Fibroblast of mammary gland (primary cell): ENCODE results near the gene RFWD3.
"Not testable (repeated sequence)": the region's sequence is repeated elsewhere in the genome, so short reads cannot be mapped to it uniquely, and the experiment has no call there.

Source experiments
- DNase-seq: peaks from one replicate; pipeline ENCODE4 v3.0.0-alpha.2; 2010; ENCODE audit warnings: low read depth
- H3K4me3 ChIP-seq: 2 replicates; pipeline ENCODE4 v1.5.1; 2011; ENCODE audit warnings: low read depth, mild to moderate bottlenecking, low read length, moderate library complexity; ENCODE audit not compliant: control insufficient read depth
- TF ChIP-seq, protein P1 (sequence below): conservative IDR thresholded peaks from 2 replicates; pipeline ENCODE4 v1.5.1; 2011; ENCODE audit warnings: low read depth, low read length, inconsistent platforms; ENCODE audit not compliant: control insufficient read depth, insufficient read depth

Gene RFWD3

DNA sequence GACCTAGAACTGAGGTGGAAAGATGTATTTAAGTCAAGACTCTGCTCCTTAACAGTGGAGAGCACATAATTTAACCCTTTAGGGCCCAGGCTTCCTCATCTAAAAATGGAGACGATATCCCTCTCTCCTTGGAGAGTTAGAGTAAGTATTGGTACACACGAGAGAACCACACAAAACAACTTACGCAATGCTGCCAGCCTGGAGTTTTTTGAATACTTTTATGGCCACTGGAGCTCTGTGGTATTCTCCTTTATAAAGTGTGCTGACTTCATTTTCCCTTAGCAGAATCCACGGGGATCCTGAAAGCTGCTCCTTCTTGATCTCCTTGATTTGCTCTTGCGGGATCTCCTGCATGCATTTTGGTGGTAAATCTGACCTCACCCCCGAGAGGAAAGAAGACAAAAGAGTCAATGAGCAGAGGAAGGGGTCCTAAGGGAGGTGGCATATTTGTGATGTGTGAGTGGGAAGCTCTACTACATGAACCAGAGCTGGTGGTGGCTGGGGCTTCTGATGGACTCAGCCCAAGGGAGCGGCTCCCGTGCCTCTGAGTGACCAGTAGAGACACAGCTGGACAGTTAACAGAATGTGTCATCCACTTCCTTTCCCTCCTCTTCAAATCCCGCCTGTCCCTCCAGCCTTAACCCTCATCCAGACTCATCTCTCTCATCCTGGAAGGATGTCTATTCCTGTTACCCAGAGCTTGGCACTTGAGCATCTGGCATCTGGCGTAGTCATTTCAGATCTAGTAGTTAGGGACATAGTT lies 24.6 kb upstream of the RFWD3 start:
- TF ChIP-seq, protein P1, sequence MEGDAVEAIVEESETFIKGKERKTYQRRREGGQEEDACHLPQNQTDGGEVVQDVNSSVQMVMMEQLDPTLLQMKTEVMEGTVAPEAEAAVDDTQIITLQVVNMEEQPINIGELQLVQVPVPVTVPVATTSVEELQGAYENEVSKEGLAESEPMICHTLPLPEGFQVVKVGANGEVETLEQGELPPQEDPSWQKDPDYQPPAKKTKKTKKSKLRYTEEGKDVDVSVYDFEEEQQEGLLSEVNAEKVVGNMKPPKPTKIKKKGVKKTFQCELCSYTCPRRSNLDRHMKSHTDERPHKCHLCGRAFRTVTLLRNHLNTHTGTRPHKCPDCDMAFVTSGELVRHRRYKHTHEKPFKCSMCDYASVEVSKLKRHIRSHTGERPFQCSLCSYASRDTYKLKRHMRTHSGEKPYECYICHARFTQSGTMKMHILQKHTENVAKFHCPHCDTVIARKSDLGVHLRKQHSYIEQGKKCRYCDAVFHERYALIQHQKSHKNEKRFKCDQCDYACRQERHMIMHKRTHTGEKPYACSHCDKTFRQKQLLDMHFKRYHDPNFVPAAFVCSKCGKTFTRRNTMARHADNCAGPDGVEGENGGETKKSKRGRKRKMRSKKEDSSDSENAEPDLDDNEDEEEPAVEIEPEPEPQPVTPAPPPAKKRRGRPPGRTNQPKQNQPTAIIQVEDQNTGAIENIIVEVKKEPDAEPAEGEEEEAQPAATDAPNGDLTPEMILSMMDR: no peak
- peak; percentile 20 for DNase-seq
- H3K4me3 ChIP-seq: no peak overlapping the region

DNA sequence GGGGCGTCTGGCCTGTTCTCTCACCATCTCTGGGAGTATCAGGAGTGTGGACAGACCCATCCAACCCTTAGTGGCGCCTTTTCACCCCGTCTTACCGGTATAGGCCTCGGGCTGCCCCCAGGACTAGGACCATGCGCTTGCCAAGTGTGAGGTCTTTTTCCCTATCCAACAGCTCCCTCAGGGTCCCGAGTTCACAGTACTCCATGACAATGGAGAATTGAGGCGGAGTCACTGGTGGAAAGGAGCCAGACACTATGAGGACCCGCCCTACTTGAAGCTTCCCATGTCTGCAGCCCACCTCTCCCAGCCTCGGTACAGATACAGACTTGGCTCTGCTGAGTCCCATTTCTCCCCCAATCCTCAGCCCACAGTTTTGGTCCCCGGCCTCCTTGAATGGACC lies 15.9 kb upstream of the RFWD3 start:
- no peak overlapping the region for H3K4me3 ChIP-seq
- DNase-seq: no peak
- TF ChIP-seq, protein P1: no peak

DNA sequence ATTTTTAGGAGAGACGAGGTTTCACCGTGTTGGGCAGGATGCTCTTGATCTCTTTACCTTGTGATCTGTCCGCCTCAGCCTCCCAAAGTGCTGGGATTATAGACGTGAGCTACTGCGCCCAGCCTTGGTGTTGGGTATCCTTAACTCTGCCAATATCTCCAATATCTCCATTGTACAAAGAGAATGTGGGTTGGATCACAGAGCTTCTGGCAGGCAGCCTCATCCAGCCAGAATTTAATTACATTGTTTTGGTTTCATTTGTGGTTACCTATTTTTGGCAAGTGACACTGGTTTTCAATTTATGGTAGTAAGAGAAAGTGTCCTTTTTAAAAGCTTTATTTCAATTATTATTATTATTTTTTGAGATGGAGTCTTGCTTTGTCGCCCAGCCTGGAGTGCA lies 14.0 kb upstream of the RFWD3 start:
- no peak for DNase-seq
- H3K4me3 ChIP-seq: no peak overlapping the region
- TF ChIP-seq, protein P1: no peak

DNA sequence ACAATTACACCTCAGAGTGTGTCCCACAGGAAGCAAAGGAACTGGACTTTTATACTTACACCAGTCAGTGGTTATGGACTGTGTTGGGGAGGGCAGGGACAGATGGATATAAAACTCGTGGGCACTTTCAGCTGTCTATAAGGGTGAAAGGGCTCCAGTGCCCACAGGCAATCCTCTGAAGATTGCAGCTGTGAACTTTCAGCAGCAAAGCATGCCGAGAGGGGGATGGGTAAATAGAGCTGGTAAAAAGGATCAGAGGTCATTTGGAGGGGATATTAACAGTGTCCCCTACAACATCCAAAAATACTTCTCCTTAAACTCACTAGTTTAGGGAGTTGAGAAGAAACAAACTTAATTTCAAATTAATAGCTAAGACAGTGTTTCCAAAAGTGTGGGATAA lies 13.3 kb upstream of the RFWD3 start:
- DNase-seq: no peak
- H3K4me3 ChIP-seq: no peak overlapping the region
- TF ChIP-seq, protein P1: no peak

DNA sequence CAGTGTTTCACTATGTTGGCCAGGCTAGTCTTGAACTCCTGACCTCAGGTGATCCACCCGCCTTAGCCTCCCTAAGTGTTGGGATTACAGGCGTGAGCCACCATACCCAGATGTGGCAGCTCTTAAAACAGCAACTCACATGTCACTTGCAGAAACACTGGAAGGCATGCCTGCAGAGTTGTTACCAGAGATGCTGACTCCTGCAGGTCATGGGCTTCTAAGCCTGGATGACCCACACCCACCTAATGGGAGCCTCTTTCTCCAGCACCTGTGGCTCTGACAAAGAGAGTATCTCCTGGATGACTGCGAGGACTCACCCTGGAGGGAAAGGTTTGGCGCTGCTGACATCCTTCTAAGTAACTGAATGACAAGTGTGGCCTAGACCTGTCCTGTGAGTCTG lies 11.2 kb upstream of the RFWD3 start:
- no peak for DNase-seq
- TF ChIP-seq, protein P1: no peak
- no peak overlapping the region for H3K4me3 ChIP-seq

DNA sequence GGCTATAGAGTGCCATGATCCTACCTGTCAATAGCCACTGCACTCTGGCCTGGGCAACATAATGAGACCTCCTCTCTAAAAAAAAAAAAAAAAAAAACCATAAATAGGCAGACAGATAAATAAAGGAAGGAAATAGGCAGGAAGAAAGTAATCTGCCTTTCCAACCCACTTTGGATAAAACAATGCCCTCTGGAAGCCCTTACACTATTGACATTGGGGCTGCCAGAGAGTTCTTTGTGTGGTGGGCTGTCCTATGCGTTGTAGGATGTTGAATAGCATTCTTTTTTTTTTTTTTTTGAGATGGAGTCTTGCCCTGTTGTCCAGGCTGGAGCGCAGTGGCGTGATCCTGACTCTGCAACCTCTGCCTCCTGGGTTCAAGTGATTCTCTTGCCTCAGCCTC lies 7.2 kb upstream of the RFWD3 start:
- TF ChIP-seq, protein P1: no peak
- no peak overlapping the region for H3K4me3 ChIP-seq
- DNase-seq: no peak

DNA sequence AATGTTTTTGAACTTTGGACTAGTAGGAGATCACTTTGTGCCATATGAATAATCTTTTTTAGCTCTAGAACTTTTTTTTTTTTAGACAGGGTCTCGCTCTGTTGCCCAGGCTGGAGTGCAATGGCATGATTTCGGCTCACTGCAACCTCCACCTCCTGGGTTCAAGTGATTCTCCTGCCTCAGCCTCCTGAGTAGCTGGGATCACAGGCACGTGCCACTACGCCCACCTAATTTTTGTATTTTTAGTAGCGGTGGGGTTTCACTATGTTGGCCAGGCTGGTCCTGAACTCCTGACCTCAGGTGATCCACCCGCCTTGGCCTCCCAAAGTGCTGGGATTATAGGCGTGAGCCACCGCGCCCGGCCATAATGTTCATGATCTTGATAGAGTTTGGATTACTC lies 2.2 kb upstream of the RFWD3 start:
- not testable (repeated sequence) for DNase-seq, H3K4me3 ChIP-seq
